NCI-H2227 (cell line): ENCODE data around the gene PCDHA2.
A peak's percentile ranks its signal among the peaks of the same experiment; 100 is the strongest.
"Not testable (repeated sequence)": the region's sequence is repeated elsewhere in the genome, so short reads cannot be mapped to it uniquely, and the experiment has no call there.

Experiments
- DNase-seq: peaks from one replicate; lab custom pipeline; 2025; ENCODE audit not compliant: unreplicated experiment; lab: John Stamatoyannopoulos, UW

The PCDHA2 gene

GRCh38 chr5:140808889-140809291, 14.2 kb downstream of the PCDHA2 start:
- DNase-seq: no peak

GRCh38 chr5:140821375-140822280, 27.0 kb downstream of the PCDHA2 start, which contains the start of gene PCDHA5:
Gene PCDHA5 (plus strand): TSS chr5:140821613.
- DNase-seq: no peak

GRCh38 chr5:140822281-140822629, 27.6 kb downstream of the PCDHA2 start:
- DNase-seq: no peak

GRCh38 chr5:140822969-140823368, 28.3 kb downstream of the PCDHA2 start:
- DNase-seq: not testable (repeated sequence)

GRCh38 chr5:140823475-140823874, 28.8 kb downstream of the PCDHA2 start:
- no peak for DNase-seq

GRCh38 chr5:140827704-140828361, 33.2 kb downstream of the PCDHA2 start, which contains the start of gene PCDHA6:
Gene PCDHA6 (plus strand): TSS chr5:140827960. CDS start chr5:140828092, 132 bp downstream.
- DNase-seq: peak; percentile 44

GRCh38 chr5:140828362-140828737, 33.7 kb downstream of the PCDHA2 start:
- DNase-seq: peak; percentile 41

- DNase-seq: not testable (repeated sequence)
These were observed 35.2 kb downstream of the PCDHA2 start for GRCh38 chr5:140829511-140830501.

- no peak for DNase-seq
These were observed 39.3 kb downstream of the PCDHA2 start, which contains the start of gene PCDHA7 for GRCh38 chr5:140833993-140834392. Gene PCDHA7 (plus strand): TSS chr5:140834269. CDS start chr5:140834384, 115 bp downstream.

GRCh38 chr5:140834439-140835008, 39.9 kb downstream of the PCDHA2 start:
- DNase-seq: not testable (repeated sequence)

GRCh38 chr5:140835622-140836510, 41.2 kb downstream of the PCDHA2 start:
- no peak for DNase-seq

- no peak for DNase-seq
These were observed 46.6 kb downstream of the PCDHA2 start, which contains the start of gene PCDHA8 for GRCh38 chr5:140840978-140841962. Gene PCDHA8 (plus strand): TSS chr5:140841187. CDS start chr5:140841322, 135 bp downstream.

- no peak for DNase-seq
These were observed 48.4 kb downstream of the PCDHA2 start for GRCh38 chr5:140842798-140843733.
